CD4-positive, alpha-beta T cell treated with Interleukin-17A for 4 hours (primary cell): Measurements from ENCODE around the gene FOXO6.

ENCODE experiments used
- DNase-seq: peaks from one replicate; pipeline ENCODE4 v3.0.0-alpha.2; 2020; ENCODE audit warnings: mixed read lengths

FOXO6 gene

DNA sequence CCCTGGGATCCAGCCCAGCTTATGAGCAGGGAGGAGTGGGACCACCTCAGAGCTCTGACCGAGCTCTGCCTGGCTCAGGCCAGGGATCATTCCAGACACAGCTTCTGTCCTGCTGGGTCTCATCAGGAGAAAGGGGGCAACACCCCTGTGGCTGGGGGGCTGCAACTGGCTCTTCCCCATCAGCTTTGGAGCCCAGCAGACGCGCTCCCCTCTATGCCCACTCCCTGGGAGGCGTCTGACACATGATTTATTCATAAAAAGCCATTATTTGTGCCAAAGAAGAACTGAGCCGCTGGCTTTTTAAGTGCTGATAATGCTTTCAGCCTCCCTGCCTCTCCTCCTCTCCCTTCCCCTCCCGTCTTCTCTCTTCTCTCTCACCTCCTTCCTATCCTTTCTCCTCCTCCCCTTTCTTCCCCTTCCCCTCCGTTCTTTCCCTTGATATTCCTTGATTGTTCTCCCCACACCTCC lies 25.0 kb downstream of the FOXO6 start:
- no peak for DNase-seq

GRCh38 chr1:41387667-41388091 lies 26.4 kb downstream of the FOXO6 start:
- DNase-seq: no peak

GRCh38 chr1:41388510-41388909 lies 27.3 kb downstream of the FOXO6 start:
- no peak for DNase-seq

- no peak for DNase-seq
Observed at GRCh38 chr1:41389009-41389408, 27.8 kb downstream of the FOXO6 start.

DNA sequence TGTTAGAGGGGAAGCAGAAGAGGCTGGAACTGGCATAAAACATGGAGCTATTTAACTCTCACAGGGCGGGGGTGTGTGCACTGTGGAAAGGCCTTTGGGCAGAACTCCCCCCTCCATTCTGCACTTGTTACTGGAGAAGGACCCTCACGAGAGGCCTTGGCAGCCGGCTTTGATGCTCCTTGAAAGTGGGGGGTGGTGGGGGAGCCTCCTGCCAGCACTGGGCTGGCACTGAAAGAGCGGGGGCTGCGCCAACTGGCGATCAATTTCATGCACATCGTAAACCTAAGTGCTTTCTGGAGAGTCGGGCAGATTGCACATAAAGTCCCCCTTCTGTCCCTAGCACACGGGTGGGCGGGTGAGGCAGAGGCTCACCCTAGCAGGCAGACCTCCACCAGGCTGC lies 28.9 kb downstream of the FOXO6 start:
- no peak for DNase-seq

DNA sequence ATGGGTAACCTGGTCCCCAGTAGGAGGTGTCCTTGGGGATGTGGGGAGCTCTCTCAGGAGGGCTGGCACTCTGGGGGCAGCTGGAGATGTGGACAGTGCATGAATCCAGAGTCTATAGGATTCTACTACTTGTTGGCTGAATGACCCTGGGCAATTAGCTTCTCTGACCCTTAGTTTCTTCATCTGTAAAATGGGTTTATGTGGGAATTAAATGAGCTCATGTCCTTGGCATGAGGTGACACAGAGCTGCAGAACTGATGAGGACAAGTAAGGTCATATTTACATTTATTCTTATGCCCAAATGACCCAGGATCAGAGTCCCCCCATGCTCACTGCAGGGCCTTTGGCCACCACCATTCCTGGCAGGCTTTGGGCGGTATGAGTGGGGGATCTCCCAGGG lies 29.3 kb downstream of the FOXO6 start:
- DNase-seq: no peak

- DNase-seq: no peak
Observed at GRCh38 chr1:41391834-41392527, 30.7 kb downstream of the FOXO6 start.

DNA sequence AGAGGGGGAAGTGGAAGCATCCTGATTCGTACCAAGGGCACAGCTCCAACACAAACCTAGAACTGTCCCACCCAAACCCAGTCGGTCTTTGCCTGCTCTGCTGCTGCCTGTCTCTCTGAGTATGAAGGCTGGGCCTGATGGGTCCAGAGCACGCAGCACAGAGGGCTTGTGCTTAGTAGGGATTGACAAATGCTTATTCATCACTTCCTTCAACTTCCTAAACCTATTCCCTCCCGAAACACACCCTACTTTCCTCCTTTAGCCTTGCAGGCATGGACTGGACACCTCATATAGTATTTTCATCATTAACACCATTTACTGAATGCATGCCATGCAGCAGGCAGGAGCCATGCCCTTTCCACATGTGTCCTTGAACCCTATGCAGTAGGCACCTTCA lies 31.3 kb downstream of the FOXO6 start:
- DNase-seq: no peak

- no peak for DNase-seq
Observed at GRCh38 chr1:41393716-41394368, 32.6 kb downstream of the FOXO6 start.

- no peak for DNase-seq
Observed at GRCh38 chr1:41394369-41394744, 33.1 kb downstream of the FOXO6 start.

- DNase-seq: no peak
Observed at GRCh38 chr1:41394959-41395956, 34.0 kb downstream of the FOXO6 start.

- DNase-seq: no peak
Observed at GRCh38 chr1:41396084-41396483, 34.9 kb downstream of the FOXO6 start.

DNA sequence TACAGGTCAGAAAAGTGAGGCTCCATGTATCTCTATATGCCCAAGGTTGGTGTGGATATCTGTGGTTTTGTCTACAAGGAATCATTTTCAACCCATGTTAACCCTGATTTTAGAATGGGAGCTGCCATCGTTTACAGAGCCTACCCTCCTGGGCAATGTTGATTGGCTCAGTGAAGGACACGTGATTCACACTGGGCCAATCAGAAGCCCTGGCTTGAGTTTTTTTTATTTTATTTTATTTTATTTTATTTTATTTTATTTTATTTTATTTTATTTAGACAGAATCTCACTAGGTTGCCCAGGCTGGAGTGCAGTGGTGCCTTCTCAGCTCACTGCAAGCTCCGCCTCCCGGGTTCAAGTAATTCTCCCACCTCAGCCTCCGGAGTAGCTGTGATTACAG lies 35.8 kb downstream of the FOXO6 start:
- no peak for DNase-seq

DNA sequence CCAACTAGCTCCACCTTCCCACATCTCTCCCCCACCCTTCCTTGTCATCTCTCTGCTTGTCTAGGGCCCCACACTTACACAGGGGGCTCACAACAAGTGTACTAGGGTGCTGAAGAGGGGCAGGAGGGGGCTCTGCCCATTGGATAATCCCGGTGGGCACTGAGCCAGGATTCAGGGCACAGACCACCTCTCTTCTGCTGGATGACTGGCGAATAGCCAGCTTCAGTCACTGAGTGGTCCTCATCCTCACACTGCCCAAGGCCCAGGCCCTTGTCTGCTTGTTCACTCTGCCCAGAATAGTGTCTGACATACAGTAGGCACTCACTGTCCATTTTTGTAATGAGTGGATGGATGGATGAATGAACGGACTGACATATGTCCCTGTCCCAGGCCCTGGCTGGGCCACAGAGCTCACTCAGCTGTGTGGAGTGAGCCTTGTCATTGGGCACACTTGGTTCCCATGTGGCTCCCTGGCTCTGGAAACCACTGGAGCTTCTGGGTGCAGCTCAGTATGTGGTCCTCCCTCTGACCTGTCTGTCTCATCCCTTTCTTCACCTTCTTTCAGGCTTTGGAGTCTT lies 36.6 kb downstream of the FOXO6 start:
- no peak for DNase-seq

- no peak for DNase-seq
Observed at GRCh38 chr1:41399145-41399795, 38.0 kb downstream of the FOXO6 start.

GRCh38 chr1:41400225-41400624 lies 39.0 kb downstream of the FOXO6 start:
- no peak for DNase-seq

DNA sequence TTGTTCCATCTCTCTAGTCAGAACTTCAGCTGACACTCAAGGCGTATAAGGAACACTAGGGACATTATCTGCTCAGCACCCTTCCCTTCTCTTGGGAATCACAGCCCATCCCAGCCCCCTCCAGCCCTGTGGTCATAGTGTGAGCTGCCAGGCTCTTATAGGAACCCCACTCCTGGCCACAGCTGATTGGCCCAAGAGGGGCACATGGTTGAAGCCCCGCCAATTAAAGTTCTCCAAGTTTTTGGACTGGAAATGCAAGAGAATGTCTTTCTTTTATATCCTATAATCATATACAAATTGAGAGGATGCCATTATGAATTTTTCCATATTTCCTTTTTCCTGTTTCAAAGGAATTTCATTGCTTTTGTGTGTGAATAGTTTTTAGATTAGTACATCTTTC lies 40.7 kb downstream of the FOXO6 start:
- no peak for DNase-seq

GRCh38 chr1:41404308-41404761 lies 43.1 kb downstream of the FOXO6 start:
- DNase-seq: peak; percentile 9

DNA sequence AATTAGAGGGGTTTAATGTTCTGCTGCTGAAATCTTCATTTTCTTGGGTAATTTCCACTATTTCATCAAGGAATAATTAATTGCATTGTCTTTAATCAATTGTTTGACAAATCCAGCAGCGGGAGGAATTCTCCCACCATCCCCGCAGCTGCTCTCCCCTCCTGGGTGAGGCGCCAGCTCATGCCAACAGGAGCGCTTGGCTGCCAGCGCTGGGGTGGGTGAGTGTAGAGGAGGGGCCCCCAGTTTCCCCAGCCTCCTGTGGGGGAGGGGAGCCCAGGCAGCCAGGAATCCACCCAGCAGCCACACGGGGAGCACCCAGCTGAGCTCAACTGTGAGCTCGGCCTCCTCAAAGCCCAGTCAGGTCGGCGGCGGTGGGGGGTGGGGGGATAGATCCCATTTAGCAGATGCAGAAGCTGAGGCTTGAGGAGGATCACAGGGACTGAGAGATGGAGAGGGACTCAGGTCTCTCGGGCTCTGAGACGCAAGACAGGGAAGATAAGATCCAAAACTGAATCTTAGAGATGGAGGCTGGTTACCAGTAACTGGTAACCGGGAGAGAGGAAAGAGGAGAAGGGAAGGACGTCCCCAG lies 46.5 kb downstream of the FOXO6 start:
- no peak for DNase-seq

- DNase-seq: no peak
Observed at GRCh38 chr1:41408691-41409090, 47.5 kb downstream of the FOXO6 start.

GRCh38 chr1:41409825-41410224 lies 48.6 kb downstream of the FOXO6 start:
- no peak for DNase-seq

- no peak for DNase-seq
Observed at GRCh38 chr1:41410462-41410861, 49.2 kb downstream of the FOXO6 start.
